Gastrocnemius medialis (tissue), 4 donors: Measurements from ENCODE around the gene ZNF680. TPM values are rescaled to one million over a fixed set of nuclear protein-coding genes. Genes with fewer than 3 reads are reported as not detected.

Experiments
- ATAC-seq, 2 donors: fragments of 150-250 bp; one replicate each; pipeline ENCODE4 v1.9.1; 2016
- DNase-seq, 2 donors: peaks; one replicate each; pipeline ENCODE4 v3.0.0-alpha.2; 2019
- H3K27ac ChIP-seq, 4 donors: fragments of 200-600 bp; sonication (generic); 1 replicate in 1 of 4; 2 replicates in 3 of 4; pipeline ENCODE4 v1.5.1; 2016 to 2018; ENCODE audit warnings: mild to moderate bottlenecking in 2 of 4, moderate library complexity in 1 of 4
- H3K27me3 ChIP-seq, 3 donors: fragments of 200-600 bp; sonication (generic) in 2 of 3; 1 replicate in 1 of 3; 2 replicates in 2 of 3; pipeline versions ENCODE4 v1.5.1 to v1.6.0; 2016 to 2019; ENCODE audit warnings: mild to moderate bottlenecking in 1 of 3, moderate library complexity in 1 of 3
- H3K36me3 ChIP-seq, 2 donors: fragments of 200-600 bp; sonication (generic) in 1 of 2; one replicate each; pipeline ENCODE4 v1.5.1; 2017 to 2018
- H3K4me1 ChIP-seq, 2 donors: fragments of 200-600 bp; sonication (generic) in 1 of 2; one replicate each; pipeline ENCODE4 v1.5.1; 2016 to 2017; ENCODE audit warnings: mild to moderate bottlenecking in 2 of 2
- H3K4me3 ChIP-seq, 4 donors: fragments of 200-600 bp; sonication (generic) in 3 of 4; 1 replicate in 1 of 4; 2 replicates in 3 of 4; pipeline ENCODE4 v1.5.1; 2016 to 2019; ENCODE audit warnings: mild to moderate bottlenecking in 2 of 4
- H3K9me3 ChIP-seq, 3 donors: fragments of 200-600 bp; sonication (generic) in 2 of 3; 1 replicate in 1 of 3; 2 replicates in 2 of 3; pipeline ENCODE4 v1.5.1; 2016 to 2019
- CTCF ChIP-seq, 5 experiments: fragments of 450-650 bp in 3 of 5; fragments of 200-600 bp in 2 of 5; sonication (generic) in 2 of 5; IDR thresholded peaks in 4 of 5; conservative IDR thresholded peaks in 1 of 5; 1 replicate in 4 of 5; 2 replicates in 1 of 5; pipeline ENCODE4 v1.5.1; 2016 to 2019; ENCODE audit warnings: antibody characterized with exemption in 5 of 5, mild to moderate bottlenecking in 3 of 5, moderate library complexity in 3 of 5
- POLR2A ChIP-seq, 2 donors: fragments of 450-650 bp; IDR thresholded peaks; one replicate each; pipeline ENCODE4 v1.6.1; 2017; ENCODE audit warnings: antibody characterized with exemption in 2 of 2, mild to moderate bottlenecking in 2 of 2, moderate library complexity in 2 of 2
- in situ Hi-C, 4 donors: fragments of 200-750 bp; cut with MboI; loops; one replicate each; pipeline versions ENCODE4 v1.15.0 to v1.8.0; 2017; ENCODE audit warnings: low sequenced_read_pairs in 4 of 4
- intact Hi-C: fragments of 100-400 bp; cut with DNase I; formaldehyde crosslinking; loops from one replicate; pipeline ENCODE4 v1.15.1; 2023; ENCODE audit warnings: low total_unique reads
- total RNA-seq, 4 donors: library from RNA; depleted of rRNA; stranded (reverse); fragments of >200 nt; gene quantifications; one replicate each; pipeline versions ENCODE4 v1.1.0 to v1.2.3, GENCODE V29; 2016

Gene ZNF680
- total RNA-seq, 4 donors from 2014 or later = 10.0 to 34.3 (median 14.2) TPM

GRCh38 chr7:64602086-64602485, 39.2 kb upstream of the ZNF680 start:
- no peak overlapping the region for H3K27ac ChIP-seq
- no peaks in the 10 kb centered on the region for H3K36me3 ChIP-seq
- no peak overlapping the region for H3K4me3 ChIP-seq
- intact Hi-C loops = no loop called here
- TF ChIP-seq CTCF (IDR thresholded peaks at IDR 0.05 in 4 of 5, conservative IDR thresholded peaks at IDR 0.05 in 1 of 5) (no peak), POLR2A (IDR thresholded peaks at IDR 0.05) (no peak)
- no peaks in the 10 kb centered on the region for H3K27me3 ChIP-seq
- H3K4me1 ChIP-seq = no peaks in the 10 kb centered on the region
- H3K9me3 ChIP-seq = no peaks in the 10 kb centered on the region
- in situ Hi-C loops = loop anchor here in 2 of 4 donors (25.0 kb wide), 1 partner anchor 415 kb away; no protein-coding TSS in a partner anchor
- DNase-seq (no peak), ATAC-seq (no peak)

GRCh38 chr7:64599359-64599758, 36.5 kb upstream of the ZNF680 start:
- Histone ChIP-seq H3K4me3 (no peak overlapping the region), H3K27ac (no peak overlapping the region), H3K27me3 (no peaks in the 10 kb centered on the region), H3K4me1 (no peaks in the 10 kb centered on the region), H3K9me3 (no peaks in the 10 kb centered on the region), H3K36me3 (no peaks in the 10 kb centered on the region)
- ATAC-seq (no peak), DNase-seq (no peak)
- in situ Hi-C loops = no loop called here
- intact Hi-C loops = no loop called here
- no peak for TF ChIP-seq POLR2A (IDR thresholded peaks at IDR 0.05)
- TF ChIP-seq CTCF (IDR thresholded peaks at IDR 0.05 in 4 of 5, conservative IDR thresholded peaks at IDR 0.05 in 1 of 5) = no peak

- intact Hi-C loops = no loop called here
- no peaks in the 10 kb centered on the region for H3K27me3 ChIP-seq
- TF ChIP-seq CTCF (IDR thresholded peaks at IDR 0.05 in 4 of 5, conservative IDR thresholded peaks at IDR 0.05 in 1 of 5) (no peak), POLR2A (IDR thresholded peaks at IDR 0.05) (no peak)
- H3K27ac ChIP-seq = no peak overlapping the region
- no peaks in the 10 kb centered on the region for H3K4me1 ChIP-seq
- H3K4me3 ChIP-seq = no peak overlapping the region
- DNase-seq = no peak
- in situ Hi-C loops = no loop called here
- H3K36me3 ChIP-seq = no peaks in the 10 kb centered on the region
- no peak for ATAC-seq
- H3K9me3 ChIP-seq = no peaks in the 10 kb centered on the region
Observed at GRCh38 chr7:64590971-64591370, 28.1 kb upstream of the ZNF680 start.

GRCh38 chr7:64581926-64582894, 19.3 kb upstream of the ZNF680 start:
- no peaks in the 10 kb centered on the region for H3K36me3 ChIP-seq
- no peak overlapping the region for H3K27ac ChIP-seq
- in situ Hi-C loops (no loop called here), intact Hi-C loops (no loop called here)
- no peaks in the 10 kb centered on the region for H3K27me3 ChIP-seq
- H3K4me1 ChIP-seq = no peaks in the 10 kb centered on the region
- no peak for ATAC-seq
- DNase-seq = no peak
- H3K9me3 ChIP-seq = no peaks in the 10 kb centered on the region
- no peak overlapping the region for H3K4me3 ChIP-seq
- no peak for TF ChIP-seq CTCF (IDR thresholded peaks at IDR 0.05 in 4 of 5, conservative IDR thresholded peaks at IDR 0.05 in 1 of 5)
- TF ChIP-seq POLR2A (IDR thresholded peaks at IDR 0.05) = no peak
